HG02852 (cell line): ENCODE data around the gene CEACAM4.

Source experiments
- ATAC-seq: cut with Tn5 transposase; IDR thresholded peaks from one replicate; pipeline ENCODE4 v1.9.1; 2021; ENCODE audit warnings: mild to moderate bottlenecking, moderate library complexity; ENCODE audit not compliant: unreplicated experiment

The CEACAM4 gene

DNA sequence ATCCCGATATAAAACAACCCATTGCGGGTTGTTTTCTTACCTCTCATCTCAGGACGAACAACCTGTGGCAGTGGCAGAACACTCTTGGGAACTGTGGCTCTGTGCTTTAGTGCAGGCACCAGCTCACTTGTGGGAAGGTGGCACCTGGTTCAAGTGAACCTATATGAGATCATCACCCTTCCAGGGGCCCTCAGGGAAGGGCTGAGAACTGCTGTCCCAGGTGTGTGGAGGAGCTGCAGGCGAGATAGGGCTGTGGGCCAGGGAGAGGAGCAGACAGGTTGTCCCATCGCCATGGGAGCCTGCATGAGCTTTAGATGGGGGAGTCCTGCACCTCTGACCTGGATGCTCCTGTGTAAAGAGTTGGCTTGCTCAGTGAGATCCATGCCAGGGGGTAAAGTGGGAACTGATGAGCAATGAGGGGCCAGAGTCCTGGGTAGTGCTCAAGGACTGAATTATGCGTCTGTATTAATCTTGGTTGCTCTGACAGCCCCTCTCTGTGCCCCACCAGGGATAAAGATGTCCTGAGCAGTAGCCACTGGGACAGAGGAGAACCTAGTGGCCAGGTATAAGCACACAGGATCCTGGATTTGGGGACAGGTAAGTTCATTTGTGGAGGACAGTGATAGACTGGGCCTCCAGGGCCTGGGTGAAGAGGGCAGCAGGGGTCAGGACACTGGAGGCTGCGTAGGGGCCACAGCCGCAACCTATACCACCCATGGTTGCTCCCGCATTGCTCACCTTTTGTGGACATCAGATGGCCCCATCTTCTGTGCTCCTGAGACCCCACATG lies 8.7 kb downstream of the CEACAM4 start:
- ATAC-seq, result no peak

GRCh38 chr19:41616792-41617621 lies 9.9 kb downstream of the CEACAM4 start:
- no peak for ATAC-seq

DNA sequence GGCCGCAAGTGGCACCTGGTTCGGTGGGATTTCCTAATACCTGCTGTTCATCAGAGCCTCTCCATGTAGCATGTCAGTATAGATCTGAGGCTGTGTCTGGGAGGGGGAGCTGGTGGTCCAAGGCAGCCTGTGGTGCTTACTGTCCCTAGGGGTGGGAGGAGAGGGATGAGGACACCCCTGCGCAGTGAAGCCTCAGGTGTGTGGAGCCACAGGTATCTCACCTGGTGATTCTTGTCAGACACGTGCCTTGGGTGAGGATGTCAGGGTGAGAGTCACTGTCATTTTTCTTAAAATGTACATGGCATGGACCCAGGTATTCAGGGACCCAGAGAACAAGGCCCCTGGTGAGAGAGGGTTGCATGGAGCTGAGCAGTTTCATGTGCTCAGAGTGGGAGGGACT lies 11.7 kb downstream of the CEACAM4 start:
- no peak for ATAC-seq

GRCh38 chr19:41612483-41612882 lies 14.4 kb downstream of the CEACAM4 start:
- no peak for ATAC-seq

DNA sequence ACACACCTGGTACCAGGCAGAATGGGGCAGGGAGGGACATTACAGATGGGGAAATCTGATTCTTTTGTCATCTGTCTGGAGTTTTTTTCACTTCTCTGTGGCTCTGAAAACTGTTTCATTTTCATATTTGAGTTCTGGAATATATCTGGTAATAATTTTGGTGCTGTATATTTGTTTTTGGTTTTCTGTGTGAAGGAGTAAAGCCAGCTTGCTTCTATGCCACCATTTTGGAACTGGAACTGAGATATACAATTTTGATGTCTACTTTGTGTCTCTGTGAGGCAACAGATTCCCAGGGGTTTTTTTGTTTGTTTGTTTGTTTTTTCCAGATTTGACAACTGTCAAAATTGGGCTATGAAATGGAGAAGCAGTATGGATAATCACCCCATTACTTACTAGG lies 16.1 kb downstream of the CEACAM4 start:
- ATAC-seq, result no peak

DNA sequence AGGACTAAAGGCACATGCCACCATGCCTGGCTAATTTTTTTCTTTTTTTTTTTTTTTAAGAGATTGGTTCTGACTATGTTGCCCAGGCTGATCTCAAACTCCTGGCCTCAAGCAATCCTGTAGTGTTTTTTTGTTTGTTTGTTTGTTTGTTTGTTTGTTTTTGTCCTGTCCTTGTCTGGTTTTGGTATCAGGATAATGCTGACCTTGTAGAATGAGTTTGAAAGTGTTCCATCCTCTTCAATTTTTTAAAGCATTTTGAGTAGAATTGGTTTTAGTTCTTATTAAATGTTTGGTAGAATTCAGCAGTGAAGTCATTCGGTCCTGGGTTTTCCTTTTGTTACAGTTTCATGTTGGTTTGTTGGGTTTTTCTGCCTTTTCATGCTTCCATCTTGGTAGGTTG lies 19.2 kb downstream of the CEACAM4 start:
- ATAC-seq, result no peak

DNA sequence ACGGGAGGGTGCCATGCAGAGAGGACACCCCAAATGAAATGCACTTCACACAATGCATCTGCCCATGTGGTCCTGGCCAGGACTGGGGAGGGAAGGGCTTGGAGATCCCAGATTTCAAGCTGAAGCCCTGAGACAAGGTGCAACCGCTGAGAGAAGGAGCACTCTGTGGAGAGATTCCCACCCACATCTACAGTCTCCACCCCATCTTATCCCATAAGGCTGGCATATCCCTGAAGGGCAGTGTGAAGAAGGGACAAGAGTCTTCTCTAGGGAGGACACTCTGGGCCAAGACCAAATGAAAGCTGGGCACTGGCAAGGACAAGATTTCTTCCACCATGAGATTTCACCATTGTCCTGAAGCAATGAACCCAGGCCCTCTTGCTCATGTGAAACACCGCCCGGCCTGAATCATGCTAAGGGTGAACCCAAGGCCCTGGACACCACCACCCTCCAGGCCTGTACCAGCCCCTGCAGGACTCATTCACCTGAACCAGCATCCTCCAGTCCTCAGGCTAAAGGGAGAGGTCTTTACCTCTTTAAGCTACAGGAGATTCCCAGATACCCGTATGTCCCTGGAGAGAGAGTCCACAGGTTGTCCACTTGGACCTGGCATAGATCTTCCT lies 20.5 kb downstream of the CEACAM4 start:
- no peak for ATAC-seq

DNA sequence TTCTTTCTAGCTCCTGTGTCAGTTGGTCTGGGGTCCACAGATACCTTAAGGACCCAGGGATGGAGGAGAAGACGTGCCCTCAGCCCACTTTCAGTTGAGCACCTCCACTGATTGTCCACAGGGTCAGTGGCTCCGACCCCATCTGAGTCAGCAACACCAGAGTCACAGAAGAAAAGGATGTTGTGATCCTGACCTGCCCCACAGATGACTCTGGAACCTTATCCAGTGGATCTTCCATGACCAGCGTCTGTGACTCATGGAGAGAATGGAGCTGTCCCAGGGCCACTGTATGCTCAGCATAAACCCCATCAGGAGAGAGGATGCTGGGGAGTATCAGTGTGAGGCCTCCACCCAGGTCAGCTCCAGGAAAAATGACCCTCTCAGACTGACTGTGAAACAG lies 22.0 kb downstream of the CEACAM4 start:
- no peak for ATAC-seq

GRCh38 chr19:41601771-41602170 lies 25.1 kb downstream of the CEACAM4 start:
- no peak for ATAC-seq

- ATAC-seq, result no peak
These were observed 27.5 kb downstream of the CEACAM4 start for GRCh38 chr19:41599175-41599966.

DNA sequence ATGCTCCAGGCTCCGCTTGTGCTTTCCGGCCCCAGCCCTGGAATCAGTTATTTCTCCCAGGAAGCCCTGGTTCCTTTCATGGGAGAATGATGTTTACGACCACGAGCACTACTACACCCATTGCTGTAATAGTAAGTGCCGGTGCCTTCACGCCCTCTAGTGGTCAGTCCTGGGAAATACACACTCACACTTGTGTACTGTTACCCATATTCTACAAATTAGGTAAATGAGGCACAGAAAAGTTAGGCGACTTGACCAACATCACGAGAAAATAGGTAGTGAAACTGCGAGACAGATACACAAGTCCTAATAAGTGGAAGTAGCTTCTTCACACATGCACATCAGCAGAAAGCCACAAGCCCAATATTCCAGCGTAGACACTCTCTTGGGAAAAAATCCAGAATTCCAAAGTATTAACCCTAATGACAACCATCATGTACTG lies 29.3 kb downstream of the CEACAM4 start:
- ATAC-seq, result no peak

DNA sequence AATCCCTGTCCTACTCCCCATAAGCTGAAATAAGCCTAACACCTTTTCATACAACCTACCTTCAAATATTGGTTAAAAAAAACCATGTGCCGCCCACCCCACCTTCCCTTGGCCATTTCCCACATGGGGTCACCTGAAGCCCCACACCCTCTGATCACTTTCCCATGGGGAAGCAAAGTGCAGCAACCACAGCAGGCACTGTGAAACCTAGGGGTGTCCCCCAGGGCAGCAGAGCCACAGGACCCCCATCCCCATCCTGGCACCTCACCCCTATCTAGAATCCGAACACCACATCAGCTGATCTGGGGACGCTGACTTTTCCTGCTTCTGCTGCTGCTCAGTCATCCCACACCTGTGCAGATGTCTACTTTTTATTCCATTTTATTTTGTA lies 31.0 kb downstream of the CEACAM4 start:
- ATAC-seq, result no peak

DNA sequence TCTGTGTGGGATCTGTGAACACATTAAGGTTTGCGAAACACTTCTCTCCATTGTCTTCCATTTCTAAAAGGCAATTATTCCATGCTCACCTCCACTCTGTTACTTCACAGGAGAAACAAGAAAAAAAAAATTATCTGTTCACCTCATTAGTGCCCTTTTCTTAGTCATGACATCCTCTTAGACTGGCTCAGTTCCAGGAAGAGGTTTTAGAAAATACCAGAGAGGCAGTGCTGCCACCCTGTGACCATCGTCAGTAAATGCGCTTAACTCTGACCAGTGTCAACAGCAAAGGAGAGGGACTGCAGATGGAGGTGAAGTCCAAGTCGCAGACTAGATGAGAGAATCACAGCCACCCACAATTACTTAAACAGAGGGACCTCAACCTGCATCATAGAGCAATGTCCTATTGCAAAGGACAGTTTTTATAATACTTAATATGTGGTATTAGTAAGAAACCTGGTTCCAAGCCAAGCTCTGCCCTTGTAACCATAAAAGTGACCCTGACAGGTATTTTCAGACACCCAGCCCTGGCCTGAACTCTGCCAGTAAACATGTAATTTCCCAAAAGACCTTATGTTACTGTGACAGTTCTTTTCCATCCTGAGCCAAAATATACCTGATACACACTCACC lies 31.5 kb downstream of the CEACAM4 start:
- ATAC-seq, result no peak

DNA sequence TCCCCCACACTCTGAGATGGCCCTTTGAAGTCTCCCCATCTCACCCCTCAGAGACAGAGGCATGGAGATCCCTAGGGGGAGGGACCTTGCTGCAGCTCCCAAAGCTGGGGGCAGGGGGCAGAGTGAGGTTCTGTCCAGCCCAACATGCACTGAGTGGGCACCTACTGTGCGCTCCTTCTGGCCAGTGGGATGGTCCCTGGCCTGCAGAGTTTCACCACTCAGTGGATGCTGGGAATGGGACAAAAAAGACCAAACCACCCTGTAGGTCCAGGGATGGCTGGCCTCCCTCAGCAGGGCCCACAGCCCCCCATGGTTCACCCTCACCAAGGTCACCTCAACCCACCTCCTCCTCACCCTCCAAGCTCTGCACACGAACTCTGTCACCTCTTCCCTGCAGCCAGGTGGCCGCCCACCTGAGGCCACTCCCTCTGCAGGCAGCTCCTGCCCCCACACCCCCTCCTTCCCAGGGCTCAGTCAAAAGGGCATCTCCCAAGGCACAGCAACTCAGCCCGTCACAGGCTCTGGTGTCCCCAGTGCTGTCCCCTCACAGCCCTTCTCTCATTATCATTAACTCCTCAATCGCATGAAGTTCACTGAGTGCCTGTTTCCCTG lies 34.8 kb downstream of the CEACAM4 start:
- no peak for ATAC-seq

DNA sequence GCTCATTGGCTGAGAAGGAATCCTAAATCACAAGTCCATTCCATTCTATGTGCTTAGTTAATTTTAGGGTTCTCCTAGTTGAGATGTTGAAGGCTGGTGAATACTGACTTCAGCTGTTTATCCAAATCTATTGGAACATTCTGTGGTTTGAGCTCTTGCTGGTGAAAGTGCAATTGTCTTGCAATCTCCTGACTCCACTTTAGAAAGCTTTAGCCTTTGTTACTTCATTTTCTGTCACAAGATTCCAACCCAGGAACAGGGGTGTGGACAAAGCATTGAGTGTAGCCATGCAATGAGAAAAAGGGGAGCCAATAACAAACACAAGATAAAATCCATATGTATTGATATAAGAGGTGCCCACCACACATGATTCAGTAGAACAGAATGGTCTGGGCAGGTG lies 35.9 kb downstream of the CEACAM4 start:
- ATAC-seq, result no peak

DNA sequence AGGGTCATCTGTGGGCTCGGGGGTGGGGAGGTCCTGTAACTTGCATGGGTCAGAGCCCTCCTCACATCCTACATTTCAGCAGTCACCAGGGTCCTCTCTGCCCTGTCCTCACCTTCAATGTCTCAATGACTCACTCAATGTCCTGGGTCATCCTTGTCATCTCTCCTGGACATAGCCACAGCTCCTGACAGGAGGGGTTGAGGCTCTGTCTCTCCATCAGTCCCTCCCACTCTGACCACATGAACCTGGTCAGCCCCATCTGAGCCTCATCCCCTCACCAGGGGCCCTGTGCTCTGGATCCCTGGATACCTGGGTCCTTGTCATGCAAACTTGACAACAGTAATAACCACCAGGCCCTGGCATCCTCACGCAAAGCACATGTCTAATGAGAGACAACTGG lies 37.5 kb downstream of the CEACAM4 start:
- no peak for ATAC-seq

DNA sequence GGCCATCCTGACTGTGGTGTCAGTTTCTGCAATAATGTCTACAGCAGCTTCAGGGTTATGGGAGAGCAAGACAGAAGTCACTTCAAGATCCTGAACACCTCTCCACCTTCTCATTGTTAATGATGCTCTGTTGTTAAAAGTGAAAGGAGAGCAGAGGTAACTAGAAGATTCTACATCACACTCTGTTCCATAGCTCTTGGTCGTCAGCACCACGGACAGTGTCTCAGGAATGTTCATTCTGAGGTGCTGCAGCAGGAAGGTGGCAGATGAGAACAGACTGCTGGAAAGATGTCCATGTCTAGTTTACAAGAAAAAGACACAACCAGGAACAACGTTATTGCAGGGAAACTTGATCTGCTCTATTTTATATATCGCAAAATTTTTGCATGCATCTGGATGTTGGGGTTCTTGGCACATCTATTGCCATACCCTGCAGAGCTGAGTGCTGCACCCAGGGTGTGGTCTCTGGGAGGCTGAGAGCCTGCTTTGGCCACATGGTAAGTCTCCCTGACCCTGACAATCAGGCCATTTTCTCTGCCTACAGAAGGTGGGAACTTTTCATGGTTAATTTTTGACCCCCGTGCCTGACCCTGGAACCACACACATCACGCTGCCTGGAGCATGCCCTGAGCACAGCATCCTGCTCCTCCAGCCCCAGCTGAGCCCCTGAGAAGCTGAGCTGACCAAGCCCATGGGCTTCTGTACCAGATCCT lies 38.2 kb downstream of the CEACAM4 start:
- no peak for ATAC-seq

- no peak for ATAC-seq
These were observed 39.0 kb downstream of the CEACAM4 start for GRCh38 chr19:41587838-41588210.

DNA sequence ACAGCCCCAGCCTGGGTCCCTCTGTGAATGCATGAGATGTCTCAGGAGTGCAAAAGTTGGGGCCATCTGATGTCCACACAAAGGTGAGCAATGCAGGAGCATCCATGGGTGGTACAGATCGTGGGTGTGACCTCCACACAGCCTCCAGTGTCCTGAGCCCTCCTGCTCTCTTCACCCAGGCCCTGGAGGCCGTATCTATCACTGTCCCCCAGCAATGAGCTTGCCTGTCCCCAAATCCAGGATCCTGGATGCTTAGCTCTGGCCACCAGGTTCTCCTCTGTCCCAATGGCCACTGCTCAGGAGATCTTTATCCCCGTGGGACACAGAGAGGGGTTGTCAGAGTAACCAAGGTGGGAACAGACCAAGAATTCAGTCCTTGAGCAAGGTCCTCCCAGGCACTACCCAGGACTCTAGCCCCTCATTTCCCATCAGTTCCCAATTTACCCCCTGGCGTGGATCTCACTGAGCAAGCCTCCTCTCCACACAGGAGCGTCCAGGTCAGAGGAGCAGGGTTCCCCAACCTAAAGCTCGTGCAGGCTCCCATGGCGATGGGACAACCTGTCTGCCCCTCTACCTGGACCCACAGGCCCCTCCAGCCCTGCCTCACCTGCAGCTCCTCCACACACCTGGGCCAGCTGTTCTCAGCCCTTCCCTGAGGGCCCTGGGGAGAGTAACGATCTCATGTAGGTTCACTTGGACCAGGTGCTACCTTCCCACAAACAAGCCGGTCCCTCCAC lies 39.6 kb downstream of the CEACAM4 start:
- ATAC-seq, result no peak
